Mesothelial cell of epicardium (in vitro differentiated cells): ENCODE results near the gene CEND1. TPM values are rescaled to one million over a fixed set of nuclear protein-coding genes. Genes with fewer than 3 reads are reported as not detected.
A peak's percentile ranks its signal among the peaks of the same experiment; 100 is the strongest.

ENCODE experiments used
- DNase-seq, 2 experiments: peaks; one replicate each; pipeline ENCODE4 v3.0.0; 2021; ENCODE audit warnings: low spot score in 2 of 2; ENCODE audit not compliant: unreplicated experiment in 2 of 2
- H3K27ac Mint-ChIP-seq: 2 replicates; pipeline ENCODE4 v1.8.0; 2021; ENCODE audit warnings: mixed read lengths
- H3K27me3 Mint-ChIP-seq: 2 replicates; pipeline ENCODE4 v1.8.0; 2021; ENCODE audit warnings: low read depth, mixed read lengths
- H3K36me3 Mint-ChIP-seq: 2 replicates; pipeline ENCODE4 v1.8.0; 2021; ENCODE audit warnings: mixed read lengths
- H3K4me1 Mint-ChIP-seq: 2 replicates; pipeline ENCODE4 v1.8.0; 2021; ENCODE audit warnings: mixed read lengths
- H3K4me3 Mint-ChIP-seq: 2 replicates; pipeline ENCODE4 v1.8.0; 2021; ENCODE audit warnings: mild to moderate bottlenecking, moderate library complexity, mixed read lengths
- H3K9me3 Mint-ChIP-seq: 2 replicates; pipeline ENCODE4 v1.8.0; 2021; ENCODE audit warnings: mixed read lengths
- total RNA-seq: library from RNA; stranded (reverse); gene quantifications from 3 replicates; pipeline ENCODE4 v1.2.1, GENCODE V29; 2021
- TF ChIP-seq, protein P1 (sequence below): fragments of 200-600 bp; sonication (generic); IDR thresholded peaks from one replicate; pipeline ENCODE4 v1.5.0; 2021; ENCODE audit warnings: antibody characterized with exemption; ENCODE audit not compliant: unreplicated experiment

Gene CEND1
- total RNA-seq, 1 donor from 2014 or later, result not detected

DNA sequence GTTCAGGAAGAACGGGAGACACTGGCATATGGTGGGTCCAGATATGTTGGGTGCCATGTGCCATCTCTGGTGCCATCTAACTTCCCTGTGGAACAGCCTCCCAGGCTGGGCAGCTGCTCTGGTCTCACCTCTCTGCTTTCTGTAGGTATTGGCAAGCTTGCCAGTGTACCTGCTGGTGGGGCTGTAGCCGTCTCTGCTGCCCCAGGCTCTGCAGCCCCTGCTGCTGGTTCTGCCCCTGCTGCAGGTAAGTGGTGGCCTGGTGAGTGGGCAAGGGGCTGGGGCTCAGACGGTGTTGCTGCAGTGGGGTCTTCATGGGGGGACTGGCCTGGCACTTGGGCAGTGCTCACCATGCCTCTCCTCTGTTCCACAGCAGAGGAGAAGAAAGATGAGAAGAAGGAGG lies 22.5 kb upstream of the CEND1 start:
- Mint-ChIP-seq H3K4me1 (peaks cover 25% of the 10 kb centered on the region), H3K4me3 (peak overlapping the region; percentile 20), H3K27me3 (no peaks in the 10 kb centered on the region), H3K9me3 (no peaks in the 10 kb centered on the region), H3K36me3 (peaks cover 5% of the 10 kb centered on the region), H3K27ac (no peak overlapping the region)
- TF ChIP-seq, protein P1, sequence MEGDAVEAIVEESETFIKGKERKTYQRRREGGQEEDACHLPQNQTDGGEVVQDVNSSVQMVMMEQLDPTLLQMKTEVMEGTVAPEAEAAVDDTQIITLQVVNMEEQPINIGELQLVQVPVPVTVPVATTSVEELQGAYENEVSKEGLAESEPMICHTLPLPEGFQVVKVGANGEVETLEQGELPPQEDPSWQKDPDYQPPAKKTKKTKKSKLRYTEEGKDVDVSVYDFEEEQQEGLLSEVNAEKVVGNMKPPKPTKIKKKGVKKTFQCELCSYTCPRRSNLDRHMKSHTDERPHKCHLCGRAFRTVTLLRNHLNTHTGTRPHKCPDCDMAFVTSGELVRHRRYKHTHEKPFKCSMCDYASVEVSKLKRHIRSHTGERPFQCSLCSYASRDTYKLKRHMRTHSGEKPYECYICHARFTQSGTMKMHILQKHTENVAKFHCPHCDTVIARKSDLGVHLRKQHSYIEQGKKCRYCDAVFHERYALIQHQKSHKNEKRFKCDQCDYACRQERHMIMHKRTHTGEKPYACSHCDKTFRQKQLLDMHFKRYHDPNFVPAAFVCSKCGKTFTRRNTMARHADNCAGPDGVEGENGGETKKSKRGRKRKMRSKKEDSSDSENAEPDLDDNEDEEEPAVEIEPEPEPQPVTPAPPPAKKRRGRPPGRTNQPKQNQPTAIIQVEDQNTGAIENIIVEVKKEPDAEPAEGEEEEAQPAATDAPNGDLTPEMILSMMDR, result no peak
- DNase-seq, result no peak

DNA sequence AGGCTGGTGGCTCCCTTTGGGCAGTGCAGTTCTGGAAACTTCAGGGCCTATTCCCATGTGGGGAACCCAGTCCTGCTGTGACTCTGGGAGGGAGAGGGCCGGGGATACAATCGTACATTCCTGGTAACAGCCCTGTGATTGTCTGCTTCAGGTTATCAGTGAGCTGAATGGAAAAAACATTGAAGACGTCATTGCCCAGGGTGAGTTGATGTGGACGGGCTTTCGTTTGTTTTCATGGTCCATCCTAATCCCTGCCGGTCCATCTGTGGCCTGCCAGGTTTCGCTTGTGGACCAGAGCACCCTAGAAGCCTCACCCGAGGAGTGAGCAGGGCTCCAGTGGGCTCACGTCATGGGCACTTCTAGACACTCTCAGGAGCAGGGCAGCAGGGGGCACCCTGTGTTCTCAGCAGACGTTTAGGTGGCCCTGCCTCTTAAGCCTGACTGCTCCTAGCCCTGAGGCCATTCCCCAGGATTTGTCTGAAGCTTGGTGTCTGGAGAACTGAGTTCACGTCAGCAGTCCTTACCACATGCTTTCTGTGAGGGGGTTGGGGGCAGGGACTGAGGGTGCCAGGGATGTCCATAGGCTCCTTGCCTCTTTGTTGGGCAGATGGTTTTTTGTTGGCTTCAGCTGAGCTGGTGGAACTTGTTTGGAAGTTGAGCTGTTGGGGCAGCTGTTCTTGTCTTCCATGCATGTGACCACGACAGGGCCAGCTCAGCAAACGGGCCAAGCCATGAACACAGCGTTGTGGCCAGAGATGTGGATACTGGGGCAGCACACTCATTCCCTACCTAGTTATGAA lies 21.8 kb upstream of the CEND1 start:
- DNase-seq, result no peak
- Mint-ChIP-seq H3K4me1 (peaks cover 25% of the 10 kb centered on the region), H3K27ac (peak overlapping the region; percentile 80), H3K27me3 (no peaks in the 10 kb centered on the region), H3K36me3 (peaks cover 5% of the 10 kb centered on the region), H3K9me3 (no peaks in the 10 kb centered on the region), H3K4me3 (peak overlapping the region; percentile 87)
- TF ChIP-seq, protein P1, result no peak

DNA sequence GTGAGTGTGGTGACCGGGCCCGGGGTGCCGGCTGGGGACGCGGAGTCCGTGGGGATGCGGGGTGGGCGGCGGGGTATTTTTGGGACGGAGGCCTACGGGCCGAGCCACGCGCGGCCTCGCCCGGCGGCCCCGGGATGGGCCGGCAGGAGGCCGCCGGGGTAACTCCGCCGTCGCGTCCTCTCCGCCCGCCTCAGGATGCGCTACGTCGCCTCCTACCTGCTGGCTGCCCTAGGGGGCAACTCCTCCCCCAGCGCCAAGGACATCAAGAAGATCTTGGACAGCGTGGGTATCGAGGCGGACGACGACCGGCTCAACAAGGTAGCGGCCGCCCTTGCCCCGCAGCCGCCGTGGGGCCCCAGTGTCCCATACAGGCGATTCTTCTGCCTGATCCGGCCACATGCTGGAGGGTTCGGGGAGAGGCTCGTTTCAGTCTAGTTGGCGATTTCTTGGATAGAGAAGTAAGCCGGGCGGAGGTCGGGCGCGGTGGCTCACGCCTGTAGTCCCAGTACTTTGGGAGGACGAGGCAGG lies 20.2 kb upstream of the CEND1 start:
- no peak for DNase-seq
- H3K36me3 Mint-ChIP-seq, result peaks cover 5% of the 10 kb centered on the region
- TF ChIP-seq, protein P1, result no peak
- peaks cover 25% of the 10 kb centered on the region for H3K4me1 Mint-ChIP-seq
- H3K4me3 Mint-ChIP-seq, result peak overlapping the region; percentile 87
- H3K27me3 Mint-ChIP-seq, result no peaks in the 10 kb centered on the region
- H3K27ac Mint-ChIP-seq, result peak overlapping the region; percentile 80
- H3K9me3 Mint-ChIP-seq, result no peaks in the 10 kb centered on the region

DNA sequence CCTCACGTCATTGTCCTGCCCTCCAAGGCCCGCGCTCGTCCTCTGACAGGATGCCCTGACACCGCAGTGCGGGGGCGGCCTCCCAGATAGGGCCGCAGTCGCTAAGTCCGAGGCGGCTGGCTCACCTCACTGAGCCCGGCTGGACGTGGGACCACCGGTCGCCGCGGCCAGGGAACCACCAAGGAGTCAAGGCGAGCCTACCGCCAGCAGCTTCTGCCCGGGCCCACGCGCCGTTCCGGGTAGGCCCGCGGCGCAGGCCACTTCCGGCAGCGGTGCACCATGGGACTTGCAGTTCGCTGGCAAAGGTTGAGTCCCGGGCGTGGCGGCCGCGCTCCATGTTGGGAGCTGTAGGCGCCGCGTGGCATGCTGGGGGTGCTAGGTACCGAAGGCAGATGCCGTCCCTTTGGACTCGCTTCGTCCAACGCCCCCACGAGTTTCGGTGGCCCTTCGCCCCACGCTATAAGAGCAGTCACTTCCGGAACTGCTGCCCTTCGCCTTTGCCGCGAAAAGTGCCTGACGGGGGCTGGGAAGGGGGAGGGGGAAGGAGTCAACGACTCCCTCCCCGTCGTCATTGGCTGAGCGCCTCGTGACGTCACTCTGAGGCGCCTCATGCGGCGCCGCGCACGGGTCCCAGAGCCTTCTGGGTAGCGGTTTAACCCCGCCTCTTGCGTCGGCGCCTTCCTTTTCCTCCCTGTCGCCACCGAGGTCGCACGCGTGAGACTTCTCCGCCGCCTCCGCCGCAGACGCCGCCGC lies 19.6 kb upstream of the CEND1 start, which contains the start of gene RPLP2:
Gene RPLP2, plus strand, starts transcription at position 681 of the 753 bp plus-strand sequence. CDS start 268 bp downstream, outside the sequence.
- TF ChIP-seq, protein P1, result no peak
- Mint-ChIP-seq H3K36me3 (peaks cover 5% of the 10 kb centered on the region), H3K9me3 (no peaks in the 10 kb centered on the region), H3K27ac (peak within 1 kb of the TSS; percentile 98), H3K4me1 (peaks cover 27% of the 10 kb centered on the region), H3K27me3 (no peaks in the 10 kb centered on the region), H3K4me3 (peak within 1 kb of the TSS; percentile 87)
- peak; percentile 95 to 99 for DNase-seq

- TF ChIP-seq, protein P1, result no peak
Measured at GRCh38 chr11:808427-809286, 18.8 kb upstream of the CEND1 start.

More at GRCh38 chr11:808427-809286, 18.8 kb upstream of the CEND1 start:
- DNase-seq, result no peak
- Mint-ChIP-seq H3K9me3 (no peaks in the 10 kb centered on the region), H3K27ac (peak overlapping the region; percentile 98), H3K27me3 (no peaks in the 10 kb centered on the region), H3K4me3 (peak overlapping the region; percentile 87), H3K36me3 (peaks cover 3% of the 10 kb centered on the region), H3K4me1 (peaks cover 35% of the 10 kb centered on the region)
